Dendritic cell treated with granulocyte-macrophage colony-stimulating factor and Interleukin-4, amounts not matched to agents 40 ng/mL and 50 ng/mL, for 4 days (primary cell): ENCODE data around the gene TGM2.
"Not testable (repeated sequence)": the region's sequence is repeated elsewhere in the genome, so short reads cannot be mapped to it uniquely, and the experiment has no call there.

Experiments used
- H3K27ac Mint-ChIP-seq: one replicate; pipeline ENCODE4 v1.8.0; 2022; ENCODE audit warnings: mild to moderate bottlenecking, mixed read lengths
- H3K27me3 Mint-ChIP-seq: one replicate; pipeline ENCODE4 v1.8.0; 2022; ENCODE audit warnings: mild to moderate bottlenecking, mixed read lengths
- H3K36me3 Mint-ChIP-seq: one replicate; pipeline ENCODE4 v1.8.0; 2022; ENCODE audit warnings: low read depth, mixed read lengths
- H3K4me1 Mint-ChIP-seq: one replicate; pipeline ENCODE4 v1.8.0; 2022; ENCODE audit warnings: low read depth, mixed read lengths
- H3K4me3 Mint-ChIP-seq: one replicate; pipeline ENCODE4 v1.8.0; 2022; ENCODE audit warnings: mild to moderate bottlenecking, moderate library complexity, mixed read lengths
- H3K9me3 Mint-ChIP-seq: one replicate; pipeline ENCODE4 v1.8.0; 2022; ENCODE audit warnings: mixed read lengths
- intact Hi-C: fragments of 100-400 bp; cut with micrococcal nuclease; formaldehyde crosslinking; loops from one replicate; pipeline ENCODE4 v1.15.0; 2022

The TGM2 gene

DNA sequence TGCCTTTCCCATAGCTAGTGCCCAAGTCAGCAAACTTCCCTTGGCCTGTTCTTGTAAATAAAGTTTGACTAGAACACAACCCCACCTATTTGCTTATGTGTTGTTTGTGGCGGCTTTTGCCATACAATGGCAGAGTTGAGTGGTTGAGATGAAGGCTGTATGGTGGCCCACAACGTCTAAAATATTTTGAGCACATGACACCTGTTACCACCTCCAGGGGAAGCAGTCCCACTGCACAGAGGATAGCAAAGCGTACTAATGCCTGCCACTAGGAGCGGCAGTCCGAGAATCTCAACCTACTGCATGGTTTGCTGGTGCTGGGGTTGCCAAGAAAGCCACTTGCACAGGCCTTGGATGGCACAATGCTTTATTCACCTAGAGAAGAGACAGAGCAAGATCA lies 58.6 kb downstream of the TGM2 start:
- Mint-ChIP-seq H3K27me3 (no peaks in the 10 kb centered on the region), H3K36me3 (no peaks in the 10 kb centered on the region), H3K4me1 (peaks cover 6% of the 10 kb centered on the region), H3K4me3 (no peak overlapping the region), H3K27ac (no peak overlapping the region), H3K9me3 (no peaks in the 10 kb centered on the region)
- intact Hi-C loops, result no loop called here

- peaks cover 3% of the 10 kb centered on the region for H3K4me1 Mint-ChIP-seq
- no peaks in the 10 kb centered on the region for H3K36me3 Mint-ChIP-seq
- no peaks in the 10 kb centered on the region for H3K9me3 Mint-ChIP-seq
- no peak overlapping the region for H3K4me3 Mint-ChIP-seq
- no peak overlapping the region for H3K27ac Mint-ChIP-seq
- intact Hi-C loops, result no loop called here
- H3K27me3 Mint-ChIP-seq, result no peaks in the 10 kb centered on the region
These were observed 60.8 kb downstream of the TGM2 start for GRCh38 chr20:38104285-38104684.

DNA sequence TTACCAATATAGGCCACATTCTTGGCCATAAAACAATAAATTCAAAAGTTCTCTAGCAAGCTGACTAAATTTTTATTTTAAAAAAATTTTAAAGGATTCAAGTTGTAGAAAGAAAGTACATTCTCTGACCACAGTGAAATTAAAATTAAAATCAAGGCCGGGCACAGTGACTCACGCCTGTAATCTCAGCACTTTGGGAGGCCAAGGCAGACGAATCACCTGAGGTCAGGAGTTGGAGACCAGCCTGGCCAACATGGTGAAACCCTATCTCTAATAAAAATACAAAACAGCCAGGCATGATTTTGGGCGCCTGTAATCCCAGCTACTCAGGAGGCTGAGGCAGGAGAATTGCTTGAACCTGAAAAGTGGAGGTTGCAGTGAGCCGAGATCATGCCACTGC lies 62.9 kb downstream of the TGM2 start:
- H3K4me3 Mint-ChIP-seq, H3K36me3 Mint-ChIP-seq, intact Hi-C loops, H3K27me3 Mint-ChIP-seq, H3K27ac Mint-ChIP-seq, H3K9me3 Mint-ChIP-seq: not testable (repeated sequence)
- H3K4me1 Mint-ChIP-seq, result peaks cover 21% of the 10 kb centered on the region

DNA sequence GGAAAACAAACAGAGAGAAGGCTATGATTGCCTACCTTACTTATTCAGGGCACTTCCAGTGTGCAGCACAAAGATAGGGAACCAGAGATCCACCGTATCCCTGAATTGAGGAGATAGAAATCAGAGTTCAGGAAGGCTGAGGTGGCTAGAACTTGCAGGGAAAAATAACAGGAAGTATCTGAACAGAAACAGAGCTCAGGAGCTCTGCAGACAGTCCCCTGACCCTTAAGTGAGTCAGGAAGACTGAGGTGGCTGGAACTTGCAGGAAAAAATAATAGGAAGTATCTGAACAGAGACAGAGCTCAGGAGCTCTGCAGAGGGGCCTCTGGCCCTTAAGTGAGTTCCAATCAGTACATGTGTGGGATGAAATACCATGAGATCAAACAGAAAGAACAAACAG lies 66.1 kb downstream of the TGM2 start:
- intact Hi-C loops, result no loop called here
- H3K36me3 Mint-ChIP-seq, result no peaks in the 10 kb centered on the region
- H3K4me1 Mint-ChIP-seq, result peaks cover 37% of the 10 kb centered on the region
- H3K27ac Mint-ChIP-seq, result no peak overlapping the region
- H3K4me3 Mint-ChIP-seq, result no peak overlapping the region
- no peaks in the 10 kb centered on the region for H3K27me3 Mint-ChIP-seq
- H3K9me3 Mint-ChIP-seq, result no peaks in the 10 kb centered on the region

- Mint-ChIP-seq H3K36me3 (peaks cover 16% of the 10 kb centered on the region), H3K27ac (peak overlapping the region; percentile 91), H3K4me3 (no peak overlapping the region), H3K9me3 (no peaks in the 10 kb centered on the region), H3K4me1 (peaks cover 60% of the 10 kb centered on the region), H3K27me3 (no peaks in the 10 kb centered on the region)
- intact Hi-C loops, result no loop called here
These were observed 69.9 kb downstream of the TGM2 start for GRCh38 chr20:38095017-38095686.

GRCh38 chr20:38094373-38094891 lies 70.6 kb downstream of the TGM2 start:
- Mint-ChIP-seq H3K36me3 (peaks cover 24% of the 10 kb centered on the region), H3K4me1 (peaks cover 60% of the 10 kb centered on the region), H3K27ac (peak overlapping the region; percentile 91), H3K4me3 (peak overlapping the region; percentile 9), H3K27me3 (no peaks in the 10 kb centered on the region), H3K9me3 (no peaks in the 10 kb centered on the region)
- intact Hi-C loops, result no loop called here

- Mint-ChIP-seq H3K4me1 (peaks cover 53% of the 10 kb centered on the region), H3K4me3 (no peak overlapping the region), H3K27ac (peak overlapping the region; percentile 91), H3K27me3 (no peaks in the 10 kb centered on the region), H3K36me3 (peaks cover 31% of the 10 kb centered on the region), H3K9me3 (no peaks in the 10 kb centered on the region)
- intact Hi-C loops, result no loop called here
These were observed 71.4 kb downstream of the TGM2 start for GRCh38 chr20:38093641-38094077.

- Mint-ChIP-seq H3K27ac (peak overlapping the region; percentile 91), H3K36me3 (peaks cover 39% of the 10 kb centered on the region), H3K4me1 (peaks cover 46% of the 10 kb centered on the region), H3K4me3 (no peak overlapping the region), H3K9me3 (no peaks in the 10 kb centered on the region), H3K27me3 (no peaks in the 10 kb centered on the region)
- intact Hi-C loops, result no loop called here
These were observed 72.2 kb downstream of the TGM2 start for GRCh38 chr20:38092915-38093314.

GRCh38 chr20:38092260-38092857 lies 72.7 kb downstream of the TGM2 start:
- intact Hi-C loops, result no loop called here
- Mint-ChIP-seq H3K4me3 (no peak overlapping the region), H3K27ac (peak overlapping the region; percentile 63), H3K27me3 (no peaks in the 10 kb centered on the region), H3K9me3 (no peaks in the 10 kb centered on the region), H3K4me1 (peaks cover 40% of the 10 kb centered on the region), H3K36me3 (peaks cover 44% of the 10 kb centered on the region)

DNA sequence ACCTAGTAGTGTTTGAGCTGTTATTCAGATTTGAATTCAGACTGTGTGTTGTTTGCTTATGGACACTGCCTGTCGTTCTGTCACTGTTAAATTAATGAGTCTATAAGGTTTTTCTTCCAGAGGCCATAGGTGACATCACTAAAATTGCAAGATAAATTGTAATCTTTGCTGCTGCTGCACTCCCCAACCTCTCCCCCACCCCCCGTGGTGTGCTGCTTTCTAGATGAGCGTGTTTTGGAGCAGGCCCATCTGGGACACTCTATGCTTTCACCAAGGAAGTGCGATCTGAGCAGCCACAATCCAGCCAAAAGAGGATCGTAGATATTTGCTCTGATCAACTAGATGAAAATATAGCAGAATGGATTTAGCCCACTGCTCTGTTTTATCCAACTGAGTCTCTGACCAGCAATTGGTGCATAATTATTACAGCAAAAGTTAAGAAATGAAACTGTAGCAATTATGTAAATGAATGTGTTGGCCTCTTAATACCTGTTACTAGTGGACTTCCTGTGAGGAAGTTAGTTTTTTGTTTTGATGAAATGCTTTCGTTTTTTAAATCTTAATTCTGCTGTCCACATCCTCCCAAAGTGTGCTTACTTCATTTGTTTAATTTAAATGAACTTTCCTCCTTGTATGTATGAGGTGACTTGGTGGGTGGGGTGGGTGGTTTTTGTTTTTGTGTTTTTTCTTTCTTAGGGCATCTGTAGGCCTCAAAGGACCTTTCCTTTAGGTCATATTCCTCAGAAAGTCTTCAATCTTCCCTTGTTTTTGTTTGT lies 73.4 kb downstream of the TGM2 start:
- Mint-ChIP-seq H3K27me3 (no peaks in the 10 kb centered on the region), H3K9me3 (no peaks in the 10 kb centered on the region), H3K27ac (peak overlapping the region; percentile 63), H3K36me3 (peaks cover 52% of the 10 kb centered on the region), H3K4me3 (no peak overlapping the region), H3K4me1 (peaks cover 40% of the 10 kb centered on the region)
- intact Hi-C loops, result no loop called here

DNA sequence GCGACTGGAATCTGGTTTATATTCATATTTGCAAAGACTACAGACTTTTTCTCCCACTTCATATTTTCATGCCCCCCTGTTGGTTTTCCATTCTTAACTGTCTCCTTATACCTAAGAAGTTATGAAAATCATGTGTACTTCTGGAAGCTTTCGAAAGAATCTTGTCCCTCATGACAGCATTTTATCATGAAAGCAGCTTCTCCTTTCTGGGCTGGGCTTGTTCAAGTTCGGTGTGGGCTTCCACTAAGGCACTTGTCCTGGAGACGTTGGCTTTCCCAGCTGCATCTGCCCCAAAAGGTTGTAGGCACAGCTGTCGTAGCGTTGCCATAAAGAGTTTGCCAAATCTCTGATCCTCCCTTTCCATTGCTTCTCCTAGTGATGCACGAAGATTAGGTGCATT lies 75.0 kb downstream of the TGM2 start:
- H3K4me1 Mint-ChIP-seq, result peaks cover 34% of the 10 kb centered on the region
- no peak overlapping the region for H3K27ac Mint-ChIP-seq

GRCh38 chr20:38089500-38089899 lies 75.6 kb downstream of the TGM2 start:
- peaks cover 28% of the 10 kb centered on the region for H3K4me1 Mint-ChIP-seq
- H3K9me3 Mint-ChIP-seq, result no peaks in the 10 kb centered on the region
- peaks cover 73% of the 10 kb centered on the region for H3K36me3 Mint-ChIP-seq
- H3K27me3 Mint-ChIP-seq, result no peaks in the 10 kb centered on the region
- intact Hi-C loops, result no loop called here
- H3K27ac Mint-ChIP-seq, result no peak overlapping the region
- no peak overlapping the region for H3K4me3 Mint-ChIP-seq

More for the DNA sequence above, 75.0 kb downstream of the TGM2 start:
- intact Hi-C loops, result no loop called here
- Mint-ChIP-seq H3K9me3 (no peaks in the 10 kb centered on the region), H3K36me3 (peaks cover 67% of the 10 kb centered on the region), H3K4me3 (no peak overlapping the region), H3K27me3 (no peaks in the 10 kb centered on the region)

- Mint-ChIP-seq H3K4me3 (no peak overlapping the region), H3K36me3 (peaks cover 97% of the 10 kb centered on the region), H3K9me3 (no peaks in the 10 kb centered on the region), H3K4me1 (no peaks in the 10 kb centered on the region), H3K27ac (no peak overlapping the region), H3K27me3 (no peaks in the 10 kb centered on the region)
- intact Hi-C loops, result no loop called here
These were observed 80.0 kb downstream of the TGM2 start for GRCh38 chr20:38085026-38085425.

DNA sequence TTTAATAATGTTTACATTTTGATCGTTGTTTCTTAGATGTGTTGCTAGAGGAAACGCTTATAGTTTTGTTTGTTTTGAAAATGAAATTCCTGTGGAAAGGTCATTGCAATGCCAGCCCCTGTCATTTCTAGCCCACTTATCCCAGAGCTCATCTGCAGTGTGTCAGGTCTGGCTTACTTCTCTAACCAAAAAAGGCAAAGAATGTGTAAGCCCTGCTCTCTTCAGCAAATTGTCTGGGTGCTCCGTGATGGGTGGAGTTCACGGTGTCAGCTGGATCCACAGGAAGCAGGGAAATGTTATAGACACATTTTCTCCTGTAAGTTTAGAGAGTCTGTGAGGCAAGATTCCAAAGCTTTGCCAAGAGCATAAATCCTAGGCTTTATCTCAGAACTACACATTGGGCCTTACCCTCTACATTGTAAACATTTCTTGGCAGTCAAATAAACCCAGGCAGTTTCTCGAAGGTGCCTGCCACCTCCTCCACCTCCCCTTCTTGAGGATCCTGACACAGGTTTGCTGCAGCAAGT lies 80.6 kb downstream of the TGM2 start:
- Mint-ChIP-seq H3K4me3 (no peak overlapping the region), H3K9me3 (no peaks in the 10 kb centered on the region), H3K4me1 (no peaks in the 10 kb centered on the region), H3K27ac (no peak overlapping the region), H3K36me3 (peaks cover 97% of the 10 kb centered on the region), H3K27me3 (no peaks in the 10 kb centered on the region)
- intact Hi-C loops, result no loop called here
